IPS DF 19.7 (cell line): ENCODE results near the gene ODAD3.
"Not testable (repeated sequence)": the region's sequence is repeated elsewhere in the genome, so short reads cannot be mapped to it uniquely, and the experiment has no call there.

Source experiments
- DNase-seq: peaks from one replicate; pipeline ENCODE4 v3.0.0-alpha.2; 2013; ENCODE audit warnings: low read depth, low spot score

ODAD3 gene

GRCh38 chr19:11405846-11406643 is 28.9 kb downstream of the ODAD3 start:
- DNase-seq: no peak

GRCh38 chr19:11404588-11405222 is 30.2 kb downstream of the ODAD3 start:
- DNase-seq: no peak

DNA sequence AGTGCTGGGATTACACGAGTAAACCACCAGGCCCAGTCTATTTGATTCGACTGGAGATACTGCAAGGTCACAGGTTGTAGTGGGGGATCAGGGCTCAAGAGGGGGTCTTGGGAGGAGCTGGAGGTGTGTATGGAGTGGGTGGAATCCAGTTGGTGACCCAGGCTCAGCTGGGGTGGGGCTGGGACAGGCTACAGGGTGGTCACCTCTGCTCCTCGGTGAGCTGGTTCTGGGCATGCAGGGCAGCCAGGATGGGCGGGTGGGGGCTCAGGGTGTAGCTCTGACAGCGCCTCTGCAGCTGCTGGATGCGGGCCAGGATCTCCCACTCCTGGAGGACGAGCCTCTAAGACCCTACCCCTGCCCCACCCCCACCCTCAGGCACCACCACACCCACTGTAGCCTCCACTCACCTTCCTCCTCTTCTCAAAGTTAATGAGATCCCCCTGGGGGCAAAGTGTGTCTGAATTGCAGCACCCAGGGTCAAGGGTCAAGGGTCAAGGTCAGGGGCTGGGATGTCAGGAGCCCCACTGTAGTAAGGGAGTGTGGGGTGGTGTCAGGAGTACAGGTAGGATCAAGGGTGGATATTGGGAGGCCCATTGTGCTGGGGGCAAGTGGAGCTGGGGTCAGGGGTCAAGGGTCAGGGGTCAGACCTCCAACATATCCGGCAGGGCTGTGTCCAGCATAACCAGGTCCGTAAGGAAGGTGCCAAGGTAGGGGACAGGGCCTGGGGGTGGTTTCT is 32.9 kb downstream of the ODAD3 start:
- no peak for DNase-seq

DNA sequence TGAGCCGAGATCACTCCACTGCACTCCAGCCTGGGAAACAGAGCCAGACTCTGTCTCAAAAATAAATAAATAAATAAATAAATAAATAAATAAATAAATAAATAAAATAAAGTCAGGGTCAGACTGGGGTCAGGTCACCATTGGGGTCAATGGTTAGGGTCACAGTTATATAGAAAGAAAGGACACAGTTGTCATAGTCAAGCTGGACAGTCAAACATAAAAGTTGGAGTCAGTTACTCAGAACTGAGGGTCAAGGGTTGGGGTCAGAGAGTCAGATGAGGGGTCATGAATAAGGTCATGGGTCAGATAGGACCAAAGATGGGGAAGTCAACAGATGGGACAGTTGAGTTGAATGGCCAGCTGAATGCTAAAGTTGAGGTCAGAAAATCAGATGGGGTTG is 34.1 kb downstream of the ODAD3 start:
- no peak for DNase-seq

GRCh38 chr19:11399667-11400066 is 35.3 kb downstream of the ODAD3 start:
- DNase-seq: no peak

GRCh38 chr19:11397089-11397610 is 37.8 kb downstream of the ODAD3 start:
- DNase-seq: no peak

DNA sequence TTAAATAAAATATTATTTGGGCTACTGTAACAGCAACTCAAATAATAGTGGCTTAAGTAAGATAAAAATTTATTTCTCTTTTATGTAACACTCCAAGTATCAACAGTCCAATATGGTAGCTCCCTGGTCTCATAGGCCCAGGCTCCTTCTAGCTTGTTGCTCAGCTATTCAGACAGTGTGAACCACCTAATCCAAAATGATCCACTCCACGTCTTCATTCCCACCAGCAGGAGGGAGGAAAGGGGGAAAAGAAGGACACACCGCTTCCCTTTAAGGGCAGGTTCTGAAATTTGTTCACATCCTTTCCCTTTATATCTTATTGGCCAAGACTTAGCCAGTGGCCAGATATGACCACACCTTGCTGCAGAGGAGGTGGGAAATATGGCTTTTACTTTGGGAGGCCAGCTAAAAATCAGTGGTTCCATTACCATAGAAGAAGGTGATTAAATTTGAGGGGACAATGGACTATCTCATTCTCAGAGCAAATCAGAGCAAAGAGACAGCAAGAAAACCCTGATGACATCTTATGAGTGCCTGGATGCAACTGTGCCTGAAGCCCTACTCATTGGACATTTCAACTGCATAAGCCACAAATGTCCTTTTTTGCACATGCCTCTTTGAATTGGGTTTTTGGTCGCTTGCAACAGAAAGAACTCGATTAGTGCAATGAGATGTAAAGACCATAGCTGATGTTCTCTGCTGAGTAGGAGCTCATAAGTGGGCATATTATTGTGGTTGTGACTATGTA is 43.8 kb downstream of the ODAD3 start:
- no peak for DNase-seq

DNA sequence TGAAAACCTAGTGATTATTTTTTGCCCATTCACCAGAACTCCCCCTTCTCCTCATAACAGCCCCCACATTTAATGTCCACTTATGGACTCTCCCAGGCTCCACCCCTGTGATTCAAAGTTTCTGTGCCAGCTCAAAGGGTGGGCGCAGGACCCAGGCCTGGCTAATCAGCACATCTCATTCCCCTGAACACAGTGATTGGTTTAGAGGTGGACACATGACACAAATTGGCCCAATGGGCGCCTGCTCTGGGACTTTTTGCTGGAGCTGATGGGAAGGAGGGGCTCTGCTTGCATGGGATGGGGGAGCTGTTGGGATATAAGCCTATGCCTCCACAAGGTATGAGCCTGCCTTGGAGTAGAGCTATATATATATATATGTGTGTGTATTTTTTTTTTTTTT is 44.6 kb downstream of the ODAD3 start:
- DNase-seq: no peak

GRCh38 chr19:11387162-11388034 is 47.5 kb downstream of the ODAD3 start:
- DNase-seq: no peak

DNA sequence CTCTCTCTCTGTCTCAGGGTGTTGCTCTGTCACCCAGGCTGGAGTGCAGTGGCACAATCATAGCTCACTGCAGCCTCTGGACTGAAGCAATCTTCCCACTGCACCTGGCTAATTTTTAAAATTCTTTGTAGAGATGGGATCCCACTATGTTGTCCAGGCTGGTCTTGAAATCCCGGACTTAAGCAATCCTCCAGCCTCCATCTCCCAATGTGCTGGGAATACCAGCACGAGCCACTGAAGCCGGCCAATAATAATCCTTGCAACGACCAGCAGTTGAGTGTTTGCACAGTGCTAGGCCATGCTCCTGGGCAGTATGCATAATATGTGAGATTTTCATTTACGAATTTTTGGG is 50.2 kb downstream of the ODAD3 start:
- DNase-seq: no peak

DNA sequence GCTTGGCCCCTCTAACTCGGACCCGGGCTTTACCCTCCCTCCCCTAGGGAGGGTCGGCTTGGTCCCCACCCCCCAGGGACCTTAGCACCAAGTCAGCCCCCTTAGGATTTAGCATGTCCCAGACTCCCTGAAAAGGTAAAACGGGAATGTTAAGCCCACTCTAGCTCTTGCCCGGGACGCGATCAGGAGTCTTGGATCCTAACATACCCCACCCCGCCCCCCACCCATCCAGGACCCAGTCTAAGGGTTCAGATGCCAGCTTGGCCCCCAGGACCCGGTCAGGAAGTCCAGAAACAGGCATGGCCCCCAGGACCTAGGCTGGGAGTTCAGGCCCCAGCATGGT is 51.2 kb downstream of the ODAD3 start:
- no peak for DNase-seq

DNA sequence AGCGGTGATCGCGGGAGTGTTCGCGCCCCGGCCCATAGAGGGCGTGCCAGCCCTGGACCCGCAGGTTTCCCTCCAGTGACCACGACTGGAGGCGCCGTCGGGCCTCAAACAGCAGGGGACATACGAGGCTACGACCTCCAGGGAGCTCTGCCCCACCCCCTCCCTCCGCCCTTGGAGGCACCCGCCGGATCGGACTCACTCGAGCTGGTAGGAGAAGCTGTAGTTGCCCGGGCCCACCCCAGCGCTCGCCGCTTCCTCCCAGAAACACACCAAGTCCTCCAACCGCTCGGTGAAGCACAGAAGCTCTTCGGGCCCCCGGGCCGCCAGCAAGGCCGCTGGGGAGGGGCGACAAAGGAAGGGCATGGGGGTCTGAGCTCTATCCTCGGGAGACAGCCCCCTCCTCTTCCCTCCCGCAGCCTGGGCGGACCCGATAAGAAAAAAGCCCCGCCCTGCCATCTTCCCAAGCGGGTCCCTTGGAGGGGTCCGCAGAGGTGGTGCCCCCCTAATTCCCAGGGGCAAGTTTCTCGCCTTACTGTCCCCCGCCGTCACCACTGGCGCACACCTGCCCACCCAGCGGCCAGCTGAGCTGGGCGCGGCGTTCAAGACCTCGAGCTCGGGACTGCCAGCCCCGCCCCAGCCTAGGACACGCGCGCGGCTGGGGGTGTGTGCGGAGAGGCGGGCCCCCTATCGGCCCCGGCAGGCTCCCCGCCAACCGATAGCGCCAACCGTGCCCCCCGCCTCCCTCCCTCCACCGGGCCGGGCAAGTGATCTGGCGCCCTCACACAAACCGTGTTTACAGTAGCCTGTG is 51.8 kb downstream of the ODAD3 start:
- peak; percentile 30 for DNase-seq

DNA sequence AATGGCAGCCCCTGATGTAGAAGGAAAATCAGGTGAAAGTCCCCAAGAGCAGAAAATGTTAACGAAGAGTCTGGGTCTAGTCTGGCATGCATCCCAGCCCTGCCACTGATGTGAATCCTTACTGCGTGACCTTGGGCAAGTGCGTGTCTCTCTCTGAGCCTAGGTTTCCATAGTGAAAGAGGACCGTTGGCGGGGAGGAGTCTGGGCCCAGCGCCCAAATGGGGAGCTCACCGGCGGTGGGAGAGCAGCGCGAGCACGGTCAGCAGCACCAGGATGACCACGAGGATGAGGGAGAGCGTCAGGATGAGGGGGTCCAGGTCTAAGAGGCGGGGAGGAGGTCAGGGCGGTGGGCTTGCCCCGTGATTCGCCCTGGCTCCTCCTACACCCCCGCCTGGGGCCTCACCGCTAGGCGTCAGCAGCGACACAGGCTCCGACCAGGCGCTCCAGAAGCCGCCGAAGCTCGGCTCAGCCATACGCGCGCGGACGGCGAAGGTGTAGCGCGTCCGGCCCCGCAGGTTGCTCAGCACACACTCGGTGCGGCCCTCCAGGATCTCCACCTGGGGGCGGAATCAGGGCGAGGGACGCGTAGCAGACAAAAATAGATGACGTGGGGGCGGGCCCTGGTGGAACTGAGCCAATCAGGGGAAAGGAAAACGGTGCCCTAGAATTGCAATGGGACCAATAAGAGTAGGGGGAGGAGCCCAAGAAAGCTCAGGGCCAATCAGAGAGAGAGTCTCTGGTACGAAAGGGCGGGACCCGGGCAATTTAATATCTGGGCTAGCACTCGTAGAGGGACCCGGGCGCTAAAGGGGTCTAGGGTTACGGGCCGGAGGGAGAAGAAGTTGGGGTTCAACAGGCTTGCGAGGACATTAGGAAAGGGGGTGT is 54.0 kb downstream of the ODAD3 start:
- DNase-seq: peak; percentile 95

DNA sequence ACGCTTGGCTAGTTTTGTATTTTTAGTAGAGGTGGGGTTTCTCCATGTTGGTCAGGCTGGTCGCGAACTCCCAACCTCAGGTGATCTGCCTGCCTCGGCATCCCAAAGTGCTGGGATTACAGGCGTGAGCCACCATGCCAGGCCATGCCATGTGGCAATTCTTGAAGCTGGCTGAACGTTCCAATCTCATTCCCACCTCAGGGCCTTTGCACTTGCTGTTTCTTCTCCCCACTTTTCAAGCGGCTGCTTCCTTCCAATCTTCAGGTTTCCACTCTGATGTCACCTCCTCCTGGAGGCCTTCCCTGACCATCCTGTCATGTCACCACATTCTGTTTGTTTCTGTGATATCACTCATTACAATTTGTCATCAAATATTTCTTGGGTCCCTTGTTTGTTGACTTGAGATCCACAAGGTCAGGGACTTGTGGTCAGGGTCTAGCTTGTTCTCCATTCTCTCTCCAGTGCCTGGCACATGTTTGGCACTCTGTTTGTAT is 55.0 kb downstream of the ODAD3 start:
- no peak for DNase-seq

GRCh38 chr19:11379269-11379845 is 55.6 kb downstream of the ODAD3 start:
- not testable (repeated sequence) for DNase-seq

GRCh38 chr19:11378319-11379189 is 56.4 kb downstream of the ODAD3 start:
- no peak for DNase-seq

DNA sequence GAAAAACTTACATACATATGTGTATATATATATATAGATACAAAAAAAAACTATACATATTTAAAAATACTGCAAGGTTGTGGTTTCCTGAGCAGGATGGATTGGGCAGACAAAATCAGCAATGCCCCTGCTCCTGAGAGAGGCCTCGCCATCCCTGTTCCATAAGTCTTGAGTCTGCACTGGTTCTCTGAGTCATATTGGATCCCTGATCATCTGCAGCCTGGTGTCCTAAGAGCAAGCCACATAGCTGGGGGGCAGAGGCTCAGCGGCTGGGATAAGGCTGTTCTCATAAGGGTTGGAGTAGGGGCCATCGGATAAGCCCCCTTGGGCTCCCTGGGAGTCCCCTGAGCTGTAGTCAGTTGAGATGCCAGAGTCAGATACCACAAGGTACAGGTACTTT is 57.2 kb downstream of the ODAD3 start:
- no peak for DNase-seq

- no peak for DNase-seq
Measured at GRCh38 chr19:11377237-11377636, 57.7 kb downstream of the ODAD3 start.
